ENCODE data around the gene MYH7.

The MYH7 gene

GRCh38 chr14:23447361-23448350, 12.2 kb upstream of the MYH7 start:
- no peak for DNase-seq

- DNase-seq, result no peak
Observed at GRCh38 chr14:23446291-23446851, 10.9 kb upstream of the MYH7 start.

- no peak for DNase-seq
Observed at GRCh38 chr14:23445773-23446172, 10.3 kb upstream of the MYH7 start.

GRCh38 chr14:23444314-23444713, 8.9 kb upstream of the MYH7 start:
- no peak for DNase-seq

DNA sequence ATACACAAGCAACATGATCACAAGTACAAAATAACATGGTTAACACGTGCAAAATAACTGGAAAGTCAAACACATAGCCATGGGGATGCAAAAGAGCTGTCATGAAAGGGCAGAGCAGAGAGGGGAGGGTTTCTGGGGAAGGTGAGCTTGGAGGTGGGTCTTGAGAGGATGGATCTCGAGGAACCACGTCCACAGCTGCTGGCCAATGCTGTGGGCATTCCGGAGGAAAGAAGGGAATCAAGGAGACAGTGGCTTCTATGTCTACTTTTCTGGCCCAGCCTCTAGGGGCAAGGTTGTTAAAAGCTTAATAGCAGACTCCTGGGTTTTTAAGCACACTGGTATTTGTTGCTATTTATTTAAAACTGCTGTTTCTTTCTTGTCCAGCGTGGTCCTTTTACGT, 8.4 kb upstream of the MYH7 start:
- no peak for DNase-seq

- no peak for DNase-seq
Observed at GRCh38 chr14:23443411-23443812, 8.0 kb upstream of the MYH7 start.

DNA sequence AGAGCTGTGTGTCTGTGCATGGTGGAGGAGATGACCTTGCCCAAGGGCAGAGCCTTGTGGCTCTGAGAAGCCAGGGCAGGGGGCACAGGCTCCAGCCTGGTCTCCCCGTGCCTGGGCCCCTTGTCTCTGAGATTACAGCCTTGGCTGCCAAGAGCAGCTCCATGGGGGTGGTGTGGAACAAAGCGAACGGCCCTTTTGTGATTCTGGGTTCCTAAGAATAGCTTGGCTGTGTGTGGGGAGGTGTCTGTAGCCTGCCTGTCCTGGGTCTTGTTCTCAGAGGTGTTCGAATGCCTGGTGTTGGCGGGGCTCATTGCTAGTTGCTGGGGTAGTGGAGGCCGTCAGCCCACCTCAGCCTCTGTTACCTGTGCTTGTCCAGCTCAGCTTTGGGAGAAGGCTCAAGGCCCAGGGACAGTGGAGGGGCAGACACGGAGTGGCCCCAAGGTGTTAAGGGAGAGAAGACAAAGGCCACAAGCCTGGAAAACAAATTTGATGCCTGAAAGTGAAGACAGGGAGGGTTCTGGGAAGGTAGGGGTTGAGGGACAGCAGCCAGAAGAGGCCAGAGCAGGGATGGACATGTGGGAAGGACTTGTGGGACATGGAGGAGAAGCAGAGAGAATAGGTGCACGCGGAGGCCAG, 7.4 kb upstream of the MYH7 start:
- DNase-seq, result no peak

DNA sequence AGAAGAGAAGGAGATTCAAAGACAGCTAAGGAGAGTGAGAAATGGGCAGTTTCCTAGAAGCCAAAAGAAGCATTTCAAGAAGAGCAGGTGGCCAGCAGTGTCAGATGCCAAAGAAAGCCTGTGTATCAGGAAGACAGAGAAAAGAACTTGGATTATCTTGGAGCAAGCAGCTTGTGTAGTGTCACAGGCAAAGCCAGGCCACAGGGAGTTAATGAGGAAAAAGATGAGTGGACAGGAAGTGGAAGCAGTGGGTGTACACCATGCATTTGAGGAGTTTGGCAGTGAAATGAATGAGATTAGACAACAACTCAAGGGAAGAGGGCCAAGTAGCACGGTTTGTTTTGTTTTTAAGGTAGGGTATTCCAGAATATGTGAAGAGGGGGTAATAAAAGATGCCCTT, 5.6 kb upstream of the MYH7 start:
- DNase-seq, result no peak

- no peak for DNase-seq
Observed at GRCh38 chr14:23439107-23439835, 3.8 kb upstream of the MYH7 start.

DNA sequence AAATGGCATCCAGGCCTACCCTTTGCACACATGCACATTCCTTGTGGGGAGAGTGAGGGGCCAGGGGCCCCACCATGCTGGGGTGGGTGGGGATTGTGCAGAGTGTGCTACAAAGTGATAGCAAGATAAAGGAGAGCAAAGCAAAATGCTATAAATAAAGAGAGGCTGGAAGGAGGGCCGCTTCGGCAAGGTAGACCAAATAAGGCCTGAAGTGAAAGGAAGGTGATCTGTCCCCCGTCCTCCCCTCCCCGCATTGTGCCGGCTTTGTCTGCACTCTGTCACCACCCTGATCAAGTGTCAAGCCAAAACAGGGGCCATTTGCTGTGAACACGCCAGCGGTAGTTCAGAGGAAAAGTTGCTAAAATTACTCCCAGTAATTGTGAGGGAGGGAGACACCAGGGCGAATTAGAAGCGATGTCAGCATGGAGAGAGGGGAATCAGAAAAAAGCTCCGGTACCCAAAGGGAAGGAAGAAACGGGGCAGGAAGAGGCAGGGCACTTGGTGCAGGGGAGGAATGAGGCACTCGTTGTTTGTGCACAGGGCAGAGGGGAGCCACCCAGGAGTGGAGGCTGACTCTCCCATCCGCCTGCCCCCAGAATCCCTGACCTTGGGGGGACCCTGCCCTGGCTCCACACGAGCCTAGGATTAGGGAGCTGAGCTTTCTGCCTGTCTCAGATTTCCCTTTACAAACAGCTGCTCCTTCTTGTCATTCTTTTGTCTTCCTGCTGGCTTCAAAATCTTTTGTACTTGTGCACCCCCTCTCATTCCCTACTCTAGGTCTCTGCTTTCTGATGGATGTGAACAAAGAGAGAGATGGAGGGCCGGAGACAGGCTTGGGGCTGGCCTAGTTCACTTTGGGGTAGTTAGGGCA, 2.9 kb upstream of the MYH7 start:
- DNase-seq, result no peak

- no peak for DNase-seq
Observed at GRCh38 chr14:23437133-23438100, 2.0 kb upstream of the MYH7 start.

- no peak for DNase-seq
Observed at GRCh38 chr14:23436327-23437132, 1.1 kb upstream of the MYH7 start.

GRCh38 chr14:23434488-23435222, 805 bp downstream of the MYH7 start:
- DNase-seq, result no peak

GRCh38 chr14:23433457-23433856, 2.0 kb downstream of the MYH7 start:
- DNase-seq, result no peak

DNA sequence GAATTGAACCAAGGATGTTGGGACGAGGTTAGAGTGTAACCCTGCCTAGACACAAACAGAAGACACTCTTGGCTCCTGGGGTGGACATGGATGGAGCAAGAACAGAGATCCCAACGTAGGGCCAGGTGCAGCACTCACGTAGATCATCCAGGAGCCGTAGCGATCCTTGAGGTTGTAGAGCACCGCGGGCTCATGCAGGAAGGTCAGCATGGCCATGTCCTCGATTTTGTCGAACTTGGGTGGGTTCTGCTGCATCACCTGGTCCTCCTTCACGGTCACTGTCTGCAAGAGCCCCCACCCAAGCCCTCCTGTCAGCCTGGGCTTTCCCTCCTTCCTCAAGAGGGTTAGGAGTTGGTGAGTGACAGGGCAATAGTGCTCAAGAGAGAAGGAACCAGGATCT, 2.5 kb downstream of the MYH7 start:
- no peak for DNase-seq

- no peak for DNase-seq
Observed at GRCh38 chr14:23432102-23432925, 3.1 kb downstream of the MYH7 start.

GRCh38 chr14:23431486-23431885, 4.0 kb downstream of the MYH7 start:
- no peak for DNase-seq

- no peak for DNase-seq
Observed at GRCh38 chr14:23430723-23431085, 4.8 kb downstream of the MYH7 start.

All from GDM1 (cell line).